ENCODE data around the gene CCDC142. TPM values are rescaled to one million over a fixed set of nuclear protein-coding genes. Genes with fewer than 3 reads are reported as not detected.

CCDC142 gene
- total RNA-seq, 4 donors from 2014 or later = 6.5 to 24.6 (median 14.5) TPM

DNA sequence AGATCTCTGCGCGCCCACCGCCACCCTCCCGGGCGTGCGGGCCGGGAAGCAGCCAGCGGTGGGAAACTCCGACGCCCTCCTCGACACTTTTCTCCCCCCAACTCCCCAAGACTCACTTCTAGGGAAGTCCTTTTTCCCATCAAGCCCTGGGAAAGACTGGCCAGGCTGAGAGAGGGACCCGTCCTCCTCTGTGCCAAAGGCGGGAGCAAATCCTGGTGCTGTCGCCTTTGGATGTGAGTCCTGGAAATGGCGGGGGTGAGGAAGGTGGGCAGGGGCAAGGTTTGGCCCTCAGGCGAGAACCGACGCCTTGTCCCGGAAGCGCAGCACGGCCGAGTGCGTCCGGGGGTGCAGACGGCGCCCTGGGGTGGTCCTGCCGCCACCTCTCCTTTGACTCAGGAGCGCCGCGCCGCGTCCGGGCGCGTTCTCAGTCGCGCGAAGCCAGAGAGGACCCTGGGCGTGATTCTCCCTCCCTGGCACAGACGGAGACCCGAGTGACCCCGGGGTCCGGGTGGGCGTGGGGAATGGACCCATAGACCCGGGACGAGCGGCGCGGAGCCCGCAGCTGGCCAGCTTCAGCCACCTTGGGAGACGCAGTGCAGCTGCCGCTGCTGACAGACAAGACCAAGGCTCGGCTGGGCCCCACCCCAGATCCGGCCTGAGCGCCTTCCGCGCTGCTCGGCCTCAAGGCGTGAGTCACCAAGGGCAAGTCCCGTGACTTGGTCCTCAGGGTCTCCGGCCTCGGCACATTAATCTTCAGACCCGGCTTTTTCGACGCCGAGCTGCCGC is 20.1 kb upstream of the CCDC142 start:
- H3K4me3 ChIP-seq = peak overlapping the region; percentile 30 to 73 (median 61)
- peak; percentile 15 for DNase-seq
- intact Hi-C loops (cut with DNase I) = no loop called here
- H3K4me1 ChIP-seq = peaks cover 45 to 76% (median 50%) of the 10 kb centered on the region in 3 donors
- no peaks in the 10 kb centered on the region for H3K9me3 ChIP-seq
- WGBS, 2 donors = 2 to 11% methylated on average over 9 to 11 of the region's 67 CpGs
- peaks cover 0 to 23% (median 9%) of the 10 kb centered on the region in 3 donors for H3K36me3 ChIP-seq
- peak in 2 of 6 experiments; percentile 5 to 22 for TF ChIP-seq CTCF (IDR thresholded peaks at IDR 0.05)
- TF ChIP-seq POLR2A (IDR thresholded peaks at IDR 0.05) = peak in 1 of 4 donors; percentile 69
- peaks cover 7 to 60% (median 16%) of the 10 kb centered on the region in 4 donors for H3K27me3 ChIP-seq
- H3K27ac ChIP-seq = peak overlapping the region; percentile 9 to 81 (median 76)

GRCh38 chr2:74502147-74502719 is 19.4 kb upstream of the CCDC142 start:
- intact Hi-C loops (cut with DNase I) = no loop called here
- no peak for DNase-seq

GRCh38 chr2:74501335-74502071 is 18.7 kb upstream of the CCDC142 start:
- intact Hi-C loops (cut with DNase I) = no loop called here
- Histone ChIP-seq H3K4me1 (peaks cover 47 to 77% (median 48%) of the 10 kb centered on the region in 3 donors), H3K4me3 (peak overlapping the region in 1 of 4 donors; percentile 73), H3K27me3 (peaks cover 7 to 74% (median 20%) of the 10 kb centered on the region in 4 donors), H3K36me3 (peaks cover 0 to 23% (median 9%) of the 10 kb centered on the region in 3 donors), H3K27ac (no peak overlapping the region), H3K9me3 (no peaks in the 10 kb centered on the region)
- WGBS, 2 donors = 69 to 87% methylated on average over 15 to 18 of the region's 18 CpGs
- DNase-seq = no peak
- TF ChIP-seq POLR2A (IDR thresholded peaks at IDR 0.05) (no peak), CTCF (IDR thresholded peaks at IDR 0.05) (no peak)

More at GRCh38 chr2:74502147-74502719, 19.4 kb upstream of the CCDC142 start:
- TF ChIP-seq POLR2A (IDR thresholded peaks at IDR 0.05) (no peak), CTCF (IDR thresholded peaks at IDR 0.05) (no peak)
- H3K4me1 ChIP-seq = peaks cover 52 to 81% (median 52%) of the 10 kb centered on the region in 3 donors
- peak overlapping the region; percentile 9 to 81 (median 76) for H3K27ac ChIP-seq
- H3K36me3 ChIP-seq = peaks cover 0 to 23% (median 9%) of the 10 kb centered on the region in 3 donors
- WGBS, 2 donors = 22 to 45% methylated on average over 6 to 31 of the region's 32 CpGs
- H3K4me3 ChIP-seq = peak overlapping the region; percentile 30 to 73 (median 61)
- H3K9me3 ChIP-seq = no peaks in the 10 kb centered on the region
- peaks cover 7 to 66% (median 20%) of the 10 kb centered on the region in 4 donors for H3K27me3 ChIP-seq

DNA sequence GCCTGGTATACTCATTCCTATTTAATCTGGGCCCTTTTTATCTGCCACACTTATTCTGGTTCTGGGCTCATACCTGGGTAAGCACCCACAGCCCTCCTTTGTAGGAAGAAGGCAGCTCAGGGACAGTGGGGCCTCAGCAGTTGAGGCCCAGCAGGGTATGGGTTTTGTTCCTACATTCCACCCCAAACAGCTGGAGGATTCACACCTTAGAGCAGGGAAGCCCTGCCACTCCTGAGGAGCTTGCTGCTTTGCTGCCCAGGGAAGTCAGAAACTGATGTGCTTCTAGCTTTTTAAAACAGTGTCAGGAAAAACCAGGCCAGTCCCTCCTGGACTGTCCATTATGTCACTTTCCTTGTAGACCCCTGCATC is 17.8 kb upstream of the CCDC142 start:
- TF ChIP-seq CTCF (IDR thresholded peaks at IDR 0.05) (no peak), POLR2A (IDR thresholded peaks at IDR 0.05) (no peak)
- no peak overlapping the region for H3K4me3 ChIP-seq
- intact Hi-C loops (cut with DNase I) = no loop called here
- peaks cover 7 to 75% (median 20%) of the 10 kb centered on the region in 4 donors for H3K27me3 ChIP-seq
- DNase-seq = no peak
- peaks cover 0 to 14% (median 2%) of the 10 kb centered on the region in 3 donors for H3K36me3 ChIP-seq
- H3K4me1 ChIP-seq = peaks cover 37 to 67% (median 38%) of the 10 kb centered on the region in 3 donors
- no peaks in the 10 kb centered on the region for H3K9me3 ChIP-seq
- H3K27ac ChIP-seq = no peak overlapping the region
